Activated CD4-positive, CD25-positive, alpha-beta regulatory T cell treated with anti-CD3 and anti-CD28 coated beads, Interleukin-2, amount 50 U/mL, for 72 hours (primary cell): Measurements from ENCODE around the gene RAB25.
"Not testable (repeated sequence)": the region's sequence is repeated elsewhere in the genome, so short reads cannot be mapped to it uniquely, and the experiment has no call there.

Experiments
- DNase-seq: peaks from one replicate; pipeline ENCODE4 v3.0.0; 2021

RAB25 gene

DNA sequence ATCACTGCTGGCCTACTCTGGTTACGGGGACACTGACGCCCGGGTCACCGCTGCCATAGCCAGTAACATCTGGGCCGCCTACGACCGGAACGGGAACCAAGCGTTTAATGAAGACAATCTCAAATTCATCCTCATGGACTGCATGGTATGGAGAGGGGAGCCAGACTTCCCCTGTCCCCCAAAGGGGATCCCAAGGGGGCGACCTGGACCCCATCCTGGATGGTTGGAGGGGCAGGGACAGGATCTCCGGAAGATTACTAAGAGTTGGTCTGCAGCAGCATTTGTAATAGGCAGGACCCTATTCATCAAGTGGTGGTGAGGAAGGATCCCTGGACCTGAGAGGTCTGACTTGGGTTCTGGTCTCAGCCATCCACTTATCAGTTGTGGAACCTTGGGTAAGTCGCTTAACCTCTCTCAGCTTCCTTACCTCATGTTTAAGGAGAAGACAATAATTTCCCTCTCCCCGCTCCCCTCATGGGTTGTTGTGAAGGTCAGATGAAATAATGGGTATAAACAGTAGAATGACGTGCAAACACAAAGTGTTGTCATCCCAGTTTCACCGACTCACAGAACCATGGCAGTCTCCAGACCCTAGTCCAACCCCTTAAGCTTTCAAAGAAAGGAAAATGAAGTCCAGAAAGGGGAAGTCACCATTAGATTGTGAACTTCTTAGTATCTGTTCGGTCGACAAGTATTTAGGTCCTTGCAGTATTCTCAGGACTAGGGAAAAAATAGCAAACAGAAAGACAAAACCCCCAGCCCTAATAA is 5.5 kb upstream of the RAB25 start:
- no peak for DNase-seq

DNA sequence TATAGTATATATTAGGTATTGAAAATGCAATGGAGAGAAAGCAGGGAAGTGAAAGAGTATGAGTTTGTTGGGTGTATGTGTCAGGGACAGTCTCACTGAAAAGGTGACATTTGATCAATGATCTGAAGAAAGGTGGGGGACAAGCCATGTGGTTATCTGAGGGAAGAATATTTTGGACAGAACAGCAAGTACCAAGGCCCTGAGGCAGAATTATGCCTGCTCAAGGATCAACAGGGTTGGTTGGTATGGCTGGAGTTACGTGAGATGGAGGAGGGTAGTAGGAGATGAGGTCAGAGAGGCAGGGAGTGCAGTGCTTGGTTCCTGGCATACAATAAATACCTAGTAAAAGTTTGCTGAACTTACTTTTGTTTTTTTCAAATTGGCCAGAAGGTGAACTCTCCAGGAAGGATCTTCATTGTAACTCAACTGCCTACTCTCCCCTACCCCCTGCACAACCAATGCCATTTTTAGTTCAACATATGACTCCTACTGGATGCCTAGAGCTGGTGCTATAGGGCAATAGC is 4.6 kb upstream of the RAB25 start:
- no peak for DNase-seq

DNA sequence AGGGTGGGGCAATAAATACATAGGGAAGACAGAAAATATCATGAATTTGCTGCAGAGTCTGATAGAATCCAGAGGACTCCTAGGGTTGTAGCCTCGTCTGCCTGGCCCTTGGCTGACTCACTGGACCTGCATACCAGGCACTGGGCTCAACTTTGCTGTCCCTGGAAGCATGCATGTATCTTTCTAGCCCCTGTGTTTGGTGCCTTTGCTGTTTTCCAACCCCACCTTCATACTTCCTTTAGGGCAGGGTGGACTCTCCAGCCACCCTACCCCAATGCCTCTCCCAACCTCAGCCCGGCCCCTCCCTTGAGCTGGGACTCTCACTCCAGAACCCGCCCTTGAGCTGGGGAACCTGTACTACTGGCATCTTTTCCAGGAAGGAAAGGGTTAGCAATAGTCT is 1.2 kb downstream of the RAB25 start:
- DNase-seq, result no peak

DNA sequence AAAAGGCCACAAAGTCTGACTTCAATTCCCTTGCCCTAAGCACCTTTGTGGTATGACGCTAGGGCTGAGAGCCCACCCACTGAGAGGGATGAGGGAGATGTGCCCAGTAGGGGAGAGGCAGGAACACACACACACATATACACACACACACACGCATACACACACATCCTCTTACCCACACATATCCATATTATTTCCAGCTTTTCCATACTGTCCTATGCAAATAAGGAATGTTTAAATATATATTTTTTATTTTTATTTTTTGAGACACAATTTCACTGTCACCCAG is 3.0 kb downstream of the RAB25 start:
- no peak for DNase-seq

DNA sequence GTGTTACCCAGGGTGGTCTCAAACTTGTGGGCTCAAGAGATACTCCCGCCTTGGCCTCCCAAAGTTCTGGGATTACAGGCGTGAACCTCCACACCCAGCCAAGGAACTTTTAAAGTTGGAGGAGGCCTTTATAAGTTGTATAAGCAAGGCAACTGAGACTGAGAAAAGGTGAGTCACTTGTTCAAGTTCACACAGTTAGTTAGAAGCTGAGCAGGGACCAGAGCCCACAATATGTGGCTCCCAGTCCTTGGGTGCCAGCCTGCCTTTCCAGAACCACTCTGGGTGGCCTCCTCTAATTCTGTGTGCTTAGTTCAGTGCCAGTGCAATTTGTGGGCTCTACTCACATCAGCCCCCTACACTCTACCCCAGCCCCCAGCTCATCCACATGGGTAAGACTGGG is 3.7 kb downstream of the RAB25 start:
- DNase-seq, result no peak

DNA sequence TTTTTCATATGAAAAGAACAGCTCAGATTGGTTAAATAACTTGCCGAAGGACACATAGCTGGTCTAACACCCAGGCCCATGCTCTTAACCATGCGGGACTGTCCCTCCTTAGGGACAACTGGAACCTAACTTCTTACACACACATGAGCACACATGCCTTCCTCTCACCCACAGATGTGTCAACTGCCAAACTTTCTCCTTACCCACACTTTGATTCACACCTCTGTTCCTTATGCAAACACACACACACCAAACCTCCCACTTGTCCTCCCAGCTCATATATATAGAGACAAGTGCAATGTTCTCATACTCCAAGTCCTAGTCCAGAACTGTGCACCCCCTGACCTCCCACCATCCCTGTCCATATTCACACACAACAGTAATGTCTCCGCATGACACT is 4.3 kb downstream of the RAB25 start:
- DNase-seq, result no peak

DNA sequence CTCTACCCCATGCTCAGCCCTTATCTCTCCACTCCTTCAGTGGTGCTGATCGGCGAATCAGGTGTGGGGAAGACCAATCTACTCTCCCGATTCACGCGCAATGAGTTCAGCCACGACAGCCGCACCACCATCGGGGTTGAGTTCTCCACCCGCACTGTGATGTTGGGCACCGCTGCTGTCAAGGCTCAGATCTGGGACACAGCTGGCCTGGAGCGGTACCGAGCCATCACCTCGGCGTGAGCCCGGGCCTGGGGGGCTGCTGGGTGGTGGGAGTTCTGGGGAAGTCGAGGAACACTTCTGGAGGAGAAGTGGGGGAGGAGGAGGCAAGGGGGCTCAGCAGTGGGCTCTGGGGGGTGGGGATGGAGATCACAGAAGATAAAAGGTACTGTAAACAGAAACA is 4.9 kb downstream of the RAB25 start:
- no peak for DNase-seq

DNA sequence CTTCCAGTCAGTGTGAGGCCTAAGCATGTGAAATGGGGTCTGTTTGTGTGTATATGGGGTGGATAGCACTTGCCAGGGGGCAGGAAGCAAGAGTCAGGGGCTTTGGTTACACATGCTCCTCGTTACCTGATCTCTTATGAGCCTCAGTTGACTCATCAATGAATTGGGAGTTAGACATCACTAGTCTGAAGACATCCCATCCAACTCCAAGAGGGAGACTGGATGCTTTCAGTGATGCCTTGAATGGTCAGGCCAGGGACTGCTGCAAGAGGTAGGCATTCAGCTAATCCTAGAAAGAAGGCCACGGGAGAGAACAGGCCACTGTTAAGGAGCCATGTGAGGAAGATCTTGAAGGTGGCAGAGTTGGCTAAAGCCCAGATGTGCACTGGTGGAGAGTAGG is 6.3 kb downstream of the RAB25 start:
- no peak for DNase-seq

DNA sequence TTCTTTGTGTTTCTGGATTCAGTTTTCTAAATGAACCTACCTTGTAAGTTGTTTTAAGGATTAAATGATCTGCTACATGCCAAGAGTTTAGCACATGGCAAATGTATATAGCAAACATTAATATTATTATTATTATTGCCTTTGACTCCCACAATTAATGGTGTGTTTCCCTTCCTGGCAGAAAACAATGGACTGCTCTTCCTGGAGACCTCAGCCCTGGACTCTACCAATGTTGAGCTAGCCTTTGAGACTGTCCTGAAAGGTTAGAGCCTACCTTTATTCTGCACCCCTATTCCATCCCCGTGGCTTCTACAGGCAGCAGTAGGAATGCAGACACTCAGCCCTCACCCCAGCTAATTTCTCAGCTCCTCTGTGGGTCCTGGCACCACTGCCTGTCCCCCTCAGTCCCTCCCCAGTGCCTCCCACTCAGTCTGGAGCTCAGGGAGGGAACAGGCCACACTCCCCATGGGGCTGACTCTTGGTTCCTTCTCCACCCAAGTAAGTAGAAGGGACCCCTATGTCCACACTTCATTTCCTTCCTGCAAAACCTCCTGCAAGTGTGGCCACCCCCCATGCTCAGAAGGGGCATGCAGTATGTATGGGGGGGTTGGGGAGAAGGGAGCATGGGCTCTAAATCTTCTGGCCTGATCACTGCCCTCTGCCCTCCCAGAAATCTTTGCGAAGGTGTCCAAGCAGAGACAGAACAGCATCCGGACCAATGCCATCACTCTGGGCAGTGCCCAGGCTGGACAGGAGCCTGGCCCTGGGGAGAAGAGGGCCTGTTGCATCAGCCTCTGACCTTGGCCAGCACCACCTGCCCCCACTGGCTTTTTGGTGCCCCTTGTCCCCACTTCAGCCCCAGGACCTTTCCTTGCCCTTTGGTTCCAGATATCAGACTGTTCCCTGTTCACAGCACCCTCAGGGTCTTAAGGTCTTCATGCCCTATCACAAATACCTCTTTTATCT is 8.8 kb downstream of the RAB25 start:
- DNase-seq, result no peak

DNA sequence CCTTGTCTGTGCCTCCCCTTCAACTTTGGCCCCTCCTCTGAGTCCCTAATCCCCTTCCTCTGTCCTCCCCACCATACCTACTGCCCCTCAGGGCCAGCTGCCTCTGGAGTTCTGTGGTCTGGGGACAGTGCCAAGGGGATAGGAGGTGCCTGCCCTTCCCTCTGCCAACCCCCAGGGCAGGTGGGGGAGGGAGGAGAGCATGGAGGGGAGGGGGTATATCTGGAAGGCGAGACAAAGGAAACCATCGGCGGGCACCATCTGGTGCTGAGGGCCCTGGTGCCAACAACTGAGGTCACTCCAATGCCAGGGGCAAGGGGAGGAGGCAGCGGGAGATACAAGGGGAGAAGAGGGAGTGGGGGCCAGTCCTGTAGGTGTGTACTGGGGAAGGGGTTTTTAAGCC is 9.6 kb downstream of the RAB25 start:
- no peak for DNase-seq

DNA sequence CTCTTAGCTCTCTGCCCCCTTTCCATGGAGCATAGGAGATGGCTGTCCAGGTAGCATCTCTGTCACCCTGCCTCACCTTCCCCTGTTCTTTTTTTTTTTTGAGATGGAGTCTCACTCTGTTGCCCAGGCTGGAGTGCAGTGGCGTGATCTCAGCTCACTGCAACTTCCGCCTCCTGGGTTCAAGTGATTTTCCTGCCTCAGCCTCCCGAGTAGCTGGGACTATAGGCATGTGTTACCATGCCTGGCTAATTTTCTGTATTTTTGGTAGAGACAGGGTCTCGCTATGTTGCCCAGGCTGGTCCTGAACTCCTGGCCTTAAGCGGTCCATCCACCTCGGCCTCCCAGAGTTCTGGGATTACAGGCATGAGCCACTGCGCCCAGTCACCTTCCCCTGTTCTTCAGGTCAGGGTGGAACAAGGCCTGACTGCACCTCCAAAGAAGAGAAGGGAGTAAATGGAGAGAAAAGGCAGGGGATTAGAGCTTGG is 10.4 kb downstream of the RAB25 start:
- DNase-seq, result not testable (repeated sequence)

DNA sequence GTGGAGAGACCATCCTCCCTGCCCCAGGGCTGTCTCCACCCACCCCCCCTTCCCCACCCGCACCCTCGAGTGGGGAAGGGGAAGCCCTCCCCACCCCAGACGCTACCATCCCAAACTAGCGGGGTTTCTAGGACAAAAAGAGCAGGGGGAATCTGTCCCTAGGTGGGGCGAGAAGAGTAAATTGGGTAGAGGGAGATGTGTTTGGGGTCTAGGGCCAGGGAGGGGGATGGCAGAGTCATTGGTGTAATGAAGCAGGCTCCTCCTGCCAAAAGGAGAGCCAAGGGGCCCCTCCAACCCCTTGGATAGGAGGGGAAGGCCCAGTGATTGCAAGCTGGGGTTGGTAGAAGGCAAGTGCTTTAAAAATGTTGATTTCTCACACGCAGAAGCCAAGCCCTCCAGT is 11.3 kb downstream of the RAB25 start:
- no peak for DNase-seq

DNA sequence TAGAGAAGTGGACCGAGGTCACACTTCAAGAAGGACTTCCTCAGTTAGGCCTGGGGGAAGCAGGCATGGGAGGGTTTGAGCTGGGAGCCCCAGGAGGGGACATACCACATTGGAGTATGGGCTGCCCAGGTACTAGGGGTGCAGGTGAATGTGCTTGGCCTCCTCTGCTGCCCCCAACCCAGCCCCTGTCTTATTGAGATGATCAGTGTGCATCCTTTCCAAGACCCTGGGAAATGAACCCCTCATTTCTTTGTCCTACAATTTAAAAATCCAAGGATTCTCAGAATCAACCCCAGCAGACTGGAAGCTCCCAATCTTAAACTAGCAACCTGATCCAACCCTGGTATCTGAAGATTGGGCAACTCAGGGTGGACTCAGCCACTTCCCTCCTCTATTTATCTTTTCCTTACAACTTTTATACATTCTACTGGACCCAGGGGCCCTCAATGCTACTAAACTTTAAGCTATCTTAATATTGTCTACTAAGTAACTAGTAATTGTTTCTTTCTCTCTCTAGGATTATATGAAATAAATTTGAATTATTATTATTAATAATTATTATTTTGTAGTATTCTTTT is 12.2 kb downstream of the RAB25 start:
- DNase-seq, result no peak

DNA sequence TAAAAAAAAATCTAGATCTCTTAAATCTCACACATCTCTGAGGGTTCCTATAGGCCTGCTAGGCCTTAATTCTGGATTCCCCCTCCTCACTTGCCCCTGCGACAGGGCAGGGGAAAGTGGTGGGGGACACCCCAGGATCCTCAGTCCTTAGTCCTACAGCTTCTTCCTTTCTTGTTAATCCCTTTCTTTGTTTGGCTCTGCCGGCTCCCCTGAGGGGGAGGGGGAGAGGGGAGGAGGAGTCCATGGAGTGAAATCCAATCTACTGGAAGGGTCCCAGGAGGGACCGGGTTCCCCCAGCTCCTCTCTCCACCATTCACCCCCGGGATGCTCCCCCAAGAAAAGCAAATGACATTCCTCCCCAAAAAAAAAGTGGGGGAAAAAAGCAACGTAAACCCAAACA is 12.8 kb downstream of the RAB25 start:
- DNase-seq, result no peak

DNA sequence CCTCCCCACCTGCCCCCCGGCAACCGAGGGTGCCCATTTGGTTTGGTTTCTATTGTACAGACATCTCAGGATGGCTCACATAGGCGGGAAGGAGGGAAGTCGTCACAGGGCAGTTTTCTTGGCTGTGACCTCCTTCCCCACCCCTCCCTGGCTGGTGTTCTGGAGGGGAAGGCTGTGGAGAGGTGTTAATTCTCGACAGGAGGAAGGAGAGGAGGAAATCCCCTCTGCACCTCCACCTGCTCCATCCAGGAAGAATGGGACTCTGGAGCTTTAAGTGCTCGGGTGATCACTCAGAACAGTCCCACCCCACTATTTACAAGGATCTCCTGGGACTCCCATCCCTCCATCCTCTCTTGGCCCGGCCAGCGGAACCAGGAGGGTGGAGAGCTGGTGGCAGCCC is 13.7 kb downstream of the RAB25 start:
- DNase-seq, result no peak

DNA sequence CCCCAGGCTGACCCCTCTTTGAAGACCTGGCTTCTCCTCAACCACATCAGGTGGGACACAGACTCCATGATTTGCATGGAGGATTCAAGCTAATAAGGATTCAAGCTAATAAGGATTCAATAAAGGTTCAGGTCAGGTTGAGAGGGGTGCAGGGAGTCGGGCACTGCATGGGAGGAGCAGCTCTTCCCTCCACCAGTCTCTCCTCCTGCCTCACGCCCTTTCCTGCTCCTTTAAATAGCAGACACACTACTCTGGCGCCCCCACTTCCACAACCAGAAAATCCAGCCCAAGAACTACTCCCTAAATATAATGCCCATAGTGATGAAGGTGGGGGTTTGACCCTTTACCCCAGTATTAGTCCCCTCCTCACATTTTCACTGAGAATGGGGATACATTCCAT is 14.2 kb downstream of the RAB25 start:
- no peak for DNase-seq

DNA sequence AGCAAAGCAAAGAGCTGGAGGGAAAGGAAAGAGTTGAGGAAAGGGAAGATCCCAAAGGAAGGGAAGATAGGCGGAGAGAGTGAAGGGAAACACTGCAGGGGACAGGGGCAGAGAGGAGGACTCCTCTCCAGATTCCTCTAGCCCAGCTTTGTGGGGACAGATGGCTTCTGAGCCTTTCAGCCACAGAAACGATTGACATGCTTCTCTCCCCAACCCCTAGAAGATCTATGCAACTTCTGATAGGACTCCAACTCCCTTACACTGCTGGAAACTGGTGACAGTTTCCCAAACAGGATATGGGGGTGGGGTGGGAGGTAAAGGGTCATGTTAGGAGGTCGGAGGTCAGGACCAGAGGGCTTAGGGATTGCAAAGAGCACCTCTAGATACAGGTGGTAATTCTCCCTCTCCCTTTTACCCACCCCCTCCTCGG is 14.8 kb downstream of the RAB25 start:
- DNase-seq, result no peak

DNA sequence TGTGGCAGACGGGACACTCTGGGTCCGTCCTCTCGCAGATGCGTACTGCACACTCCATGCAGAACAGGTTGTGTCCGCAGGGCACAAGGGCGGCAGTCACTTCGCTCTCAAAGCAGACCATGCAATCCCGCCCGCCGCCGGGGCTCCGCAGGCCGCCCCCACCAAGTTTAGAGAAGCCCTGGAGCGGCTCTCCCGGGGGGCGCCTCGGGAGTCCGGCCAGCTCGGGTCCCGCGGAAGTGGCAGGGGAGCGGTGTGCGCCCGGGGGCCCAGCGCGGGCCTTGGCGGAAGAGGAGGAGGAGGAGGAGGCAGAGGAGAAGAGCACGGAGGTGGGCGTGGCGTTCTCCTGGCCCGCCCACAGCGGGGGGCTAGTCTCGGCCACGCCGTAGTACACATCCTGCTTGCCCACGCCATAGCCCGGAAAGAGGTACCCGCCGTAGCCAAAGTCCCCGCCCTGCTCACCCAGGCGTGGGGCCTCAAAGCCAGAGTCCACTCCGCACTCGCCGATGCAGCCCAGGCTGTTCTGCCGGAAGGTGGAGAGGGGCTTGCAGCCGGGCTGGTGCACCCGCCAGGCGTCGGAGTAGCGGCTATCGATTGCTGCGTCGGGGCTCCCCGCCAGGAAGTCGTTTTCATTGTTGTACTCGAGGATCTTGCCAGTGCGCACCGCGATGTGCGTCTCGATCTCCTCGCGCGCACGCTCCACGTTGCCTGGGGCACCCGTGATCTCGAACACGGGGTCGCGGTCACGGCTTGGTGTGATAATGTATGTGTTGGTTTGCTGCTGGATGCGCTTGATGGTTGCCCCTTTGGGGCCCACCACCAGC is 15.9 kb downstream of the RAB25 start:
- no peak for DNase-seq

DNA sequence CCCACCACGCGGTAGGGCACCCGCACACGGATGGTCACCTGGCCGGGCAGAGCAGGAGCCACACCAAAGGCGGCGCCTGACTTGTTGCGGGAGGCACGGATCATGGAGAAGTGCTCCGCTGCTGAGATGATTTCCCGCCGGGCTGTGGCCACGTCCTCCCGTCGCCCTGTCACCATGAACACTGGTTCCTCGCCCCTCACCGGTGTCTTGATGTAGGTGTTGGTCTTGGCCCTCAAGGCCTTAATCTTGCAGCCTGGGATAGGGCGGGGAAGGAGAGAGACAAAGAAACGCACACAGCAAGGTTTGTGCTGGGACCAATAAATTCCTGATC is 16.4 kb downstream of the RAB25 start:
- DNase-seq, result no peak

DNA sequence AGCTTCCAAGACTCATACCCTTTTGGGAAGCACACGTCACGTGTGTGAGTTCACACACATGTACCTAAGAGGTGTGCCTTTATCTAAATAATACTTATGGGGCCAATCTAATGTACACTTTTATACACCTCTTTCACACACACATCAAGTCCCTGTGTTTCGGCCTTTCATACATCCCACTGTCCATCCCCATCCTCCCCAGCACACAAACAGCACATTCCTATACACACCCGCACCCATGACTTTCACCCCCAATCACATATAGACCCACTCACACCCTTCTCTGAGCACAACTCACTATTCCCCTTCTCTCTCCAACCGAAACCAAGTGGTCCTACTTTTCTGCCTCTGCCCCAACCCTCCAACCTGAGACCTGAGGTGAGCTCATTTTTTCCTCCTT is 17.8 kb downstream of the RAB25 start:
- DNase-seq, result no peak

DNA sequence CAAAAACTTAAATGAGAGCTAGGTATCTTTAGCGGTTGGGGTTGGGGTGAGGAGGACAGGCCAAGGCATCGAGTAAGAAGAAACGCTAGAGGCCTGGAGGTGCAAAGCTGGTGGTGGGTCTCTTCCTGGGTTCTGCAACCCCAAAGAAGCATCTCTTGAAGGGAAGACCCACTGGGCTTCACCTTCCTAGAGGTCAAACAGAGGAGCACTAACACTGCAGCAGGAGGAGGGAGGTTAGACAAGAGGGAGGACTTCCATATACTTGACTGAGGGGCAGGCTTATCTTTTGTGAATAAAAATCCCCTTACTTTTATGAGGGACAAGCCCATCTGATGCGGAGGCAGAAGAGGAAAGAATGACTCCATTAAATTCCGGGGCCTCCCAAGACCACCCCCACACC is 18.8 kb downstream of the RAB25 start:
- DNase-seq, result no peak

DNA sequence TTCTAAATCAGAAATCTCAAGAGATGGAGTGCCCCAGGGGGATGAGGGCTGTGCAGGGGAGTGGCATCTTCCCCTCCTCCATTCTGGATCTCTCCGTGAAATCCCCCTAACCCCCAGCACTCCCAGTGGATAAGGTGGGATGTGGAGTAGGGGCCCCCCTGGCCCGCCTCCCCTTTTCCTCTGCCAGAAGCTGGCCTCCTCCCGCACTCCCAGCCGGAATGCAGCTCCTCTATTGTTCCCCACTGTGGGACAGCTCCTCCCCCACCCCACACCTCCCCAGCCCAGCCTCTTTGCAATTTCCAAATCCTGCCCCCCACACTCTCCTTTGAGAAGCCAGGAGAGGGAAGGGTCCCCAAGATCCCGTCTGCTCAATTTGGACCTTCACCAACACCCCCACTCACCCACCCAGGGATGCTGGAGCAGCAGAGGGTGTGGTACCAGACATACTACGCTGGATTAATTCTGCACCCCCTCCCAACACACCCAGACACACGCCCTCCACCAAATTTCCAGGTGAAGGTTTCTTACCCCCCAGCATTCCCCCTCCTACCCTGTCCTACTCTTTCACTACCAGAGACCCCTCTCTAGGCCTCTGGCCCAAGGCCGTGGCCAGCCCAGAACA is 19.4 kb downstream of the RAB25 start:
- DNase-seq, result no peak

DNA sequence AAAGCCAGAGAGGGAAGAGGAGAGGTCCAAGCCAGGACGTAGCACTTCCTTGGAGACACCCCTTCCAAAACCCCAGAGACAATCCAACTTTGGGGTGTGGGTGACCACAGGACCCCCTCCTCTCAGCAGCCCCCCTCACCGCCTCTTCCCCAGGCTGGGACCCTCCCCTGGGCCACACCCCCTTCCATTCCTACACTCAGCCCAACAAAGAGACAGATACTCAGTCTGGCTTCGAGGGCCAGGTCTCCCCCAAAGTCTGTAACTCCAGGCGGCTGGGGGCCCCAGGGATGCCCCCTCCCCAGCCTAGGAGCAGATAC is 19.9 kb downstream of the RAB25 start:
- DNase-seq, result no peak
